Nephron (organoid): ENCODE data around the gene PCDHGA6.
"Not testable (repeated sequence)": the region's sequence is repeated elsewhere in the genome, so short reads cannot be mapped to it uniquely, and the experiment has no call there.

Experiments used
- H3K27ac Mint-ChIP-seq, 3 experiments: 2 replicates each; pipeline ENCODE4 v1.8.0; 2020; ENCODE audit warnings: mixed read lengths in 3 of 3, mild to moderate bottlenecking in 2 of 3, moderate library complexity in 1 of 3
- H3K27me3 Mint-ChIP-seq: 2 replicates; pipeline ENCODE4 v1.8.0; 2021; ENCODE audit warnings: low read depth, mild to moderate bottlenecking, moderate library complexity, mixed read lengths
- H3K36me3 Mint-ChIP-seq: 2 replicates; pipeline ENCODE4 v1.8.0; 2020; ENCODE audit warnings: low read depth, mixed read lengths
- H3K4me1 Mint-ChIP-seq: 2 replicates; pipeline ENCODE4 v1.8.0; 2020; ENCODE audit warnings: mixed read lengths
- H3K4me3 Mint-ChIP-seq, 3 experiments: 2 replicates each; pipeline ENCODE4 v1.8.0; 2020; ENCODE audit warnings: mild to moderate bottlenecking in 3 of 3, mixed read lengths in 3 of 3, moderate library complexity in 2 of 3
- H3K9me3 Mint-ChIP-seq: 2 replicates; pipeline ENCODE4 v1.8.0; 2020; ENCODE audit warnings: mixed read lengths
- CTCF ChIP-seq, 3 experiments: fragments of 200-600 bp; sonication (generic); IDR thresholded peaks; one replicate each; pipeline ENCODE4 v1.5.0; 2021; ENCODE audit warnings: antibody characterized with exemption in 3 of 3; ENCODE audit not compliant: unreplicated experiment in 3 of 3

Gene PCDHGA6

GRCh38 chr5:141366016-141366896 is 7.4 kb upstream of the PCDHGA6 start:
- H3K36me3 Mint-ChIP-seq, result peaks cover 32% of the 10 kb centered on the region
- no peak for TF ChIP-seq CTCF (IDR thresholded peaks at IDR 0.05; ENCODE audit: unreplicated experiment in 3 of 3)
- H3K27me3 Mint-ChIP-seq, result no peaks in the 10 kb centered on the region
- no peak overlapping the region for H3K27ac Mint-ChIP-seq
- H3K9me3 Mint-ChIP-seq, result peaks cover 66% of the 10 kb centered on the region
- no peak overlapping the region for H3K4me3 Mint-ChIP-seq
- no peaks in the 10 kb centered on the region for H3K4me1 Mint-ChIP-seq

GRCh38 chr5:141369994-141370848 is 3.5 kb upstream of the PCDHGA6 start, which contains the start of gene PCDHGB3:
Gene PCDHGB3, plus strand, starts transcription at chr5:141370242. Its CDS starts 153 bp downstream, at chr5:141370395.
- no peak within 1 kb of the TSS for H3K27ac Mint-ChIP-seq
- peaks cover 62% of the 10 kb centered on the region for H3K9me3 Mint-ChIP-seq
- H3K27me3 Mint-ChIP-seq, result no peaks in the 10 kb centered on the region
- TF ChIP-seq CTCF (IDR thresholded peaks at IDR 0.05; ENCODE audit: unreplicated experiment in 3 of 3), result no peak
- H3K36me3 Mint-ChIP-seq, result peaks cover 36% of the 10 kb centered on the region
- H3K4me3 Mint-ChIP-seq, result no peak within 1 kb of the TSS
- H3K4me1 Mint-ChIP-seq, result no peaks in the 10 kb centered on the region

DNA sequence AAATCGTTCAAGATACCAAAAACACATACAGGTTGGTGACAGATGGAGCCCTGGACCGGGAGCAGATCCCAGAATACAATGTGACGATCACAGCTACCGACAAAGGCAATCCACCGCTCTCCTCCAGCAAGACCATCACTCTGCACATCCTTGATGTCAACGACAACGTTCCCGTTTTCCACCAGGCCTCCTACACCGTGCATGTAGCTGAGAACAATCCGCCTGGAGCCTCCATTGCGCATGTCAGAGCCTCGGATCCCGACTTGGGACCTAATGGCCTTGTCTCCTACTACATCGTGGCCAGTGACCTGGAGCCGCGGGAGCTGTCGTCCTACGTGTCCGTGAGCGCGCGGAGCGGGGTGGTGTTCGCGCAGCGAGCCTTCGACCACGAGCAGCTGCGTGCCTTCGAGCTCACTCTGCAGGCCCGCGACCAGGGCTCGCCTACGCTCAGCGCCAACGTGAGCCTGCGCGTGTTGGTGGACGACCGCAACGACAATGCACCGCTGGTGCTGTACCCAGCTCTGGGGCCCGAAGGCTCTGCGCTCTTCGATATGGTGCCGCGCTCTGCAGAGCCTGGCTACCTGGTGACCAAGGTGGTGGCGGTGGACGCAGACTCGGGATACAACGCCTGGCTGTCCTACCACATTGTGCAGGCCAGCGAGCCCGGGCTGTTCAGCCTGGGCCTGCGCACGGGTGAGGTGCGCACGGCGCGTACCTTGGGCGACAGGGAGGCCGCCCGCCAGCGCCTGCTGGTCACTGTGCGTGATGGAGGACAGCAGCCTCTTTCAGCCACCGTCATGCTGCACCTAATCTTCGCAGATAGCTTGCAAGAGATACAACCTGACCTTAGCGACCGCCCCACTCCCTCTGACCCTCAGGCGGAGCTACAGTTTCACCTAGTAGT is 1.9 kb upstream of the PCDHGA6 start:
- TF ChIP-seq CTCF (IDR thresholded peaks at IDR 0.05; ENCODE audit: unreplicated experiment in 3 of 3), result no peak
- Mint-ChIP-seq H3K9me3 (peaks cover 61% of the 10 kb centered on the region), H3K36me3 (peaks cover 34% of the 10 kb centered on the region), H3K4me3 (no peak overlapping the region), H3K27me3 (no peaks in the 10 kb centered on the region), H3K27ac (no peak overlapping the region), H3K4me1 (no peaks in the 10 kb centered on the region)

DNA sequence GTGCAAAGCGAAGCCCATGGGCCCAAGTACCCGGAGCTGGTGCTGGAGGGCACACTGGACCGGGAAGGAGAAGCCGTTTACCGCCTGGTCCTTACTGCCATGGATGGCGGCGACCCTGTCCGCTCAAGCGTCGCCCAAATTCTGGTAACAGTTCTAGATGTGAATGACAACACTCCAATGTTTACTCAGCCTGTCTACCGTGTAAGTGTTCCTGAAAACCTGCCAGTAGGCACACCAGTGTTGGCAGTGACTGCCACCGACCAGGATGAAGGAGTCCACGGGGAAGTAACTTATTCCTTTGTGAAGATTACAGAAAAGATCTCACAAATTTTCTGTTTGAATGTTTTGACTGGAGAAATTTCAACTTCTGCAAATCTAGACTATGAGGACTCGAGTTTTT is 936 bp downstream of the PCDHGA6 start:
- no peak for TF ChIP-seq CTCF (IDR thresholded peaks at IDR 0.05; ENCODE audit: unreplicated experiment in 3 of 3)
- Mint-ChIP-seq H3K36me3 (peaks cover 36% of the 10 kb centered on the region), H3K27ac (no peak overlapping the region), H3K9me3 (peaks cover 63% of the 10 kb centered on the region), H3K4me1 (no peaks in the 10 kb centered on the region), H3K27me3 (no peaks in the 10 kb centered on the region), H3K4me3 (no peak overlapping the region)

GRCh38 chr5:141375444-141376155 is 1.9 kb downstream of the PCDHGA6 start:
- not testable (repeated sequence) for H3K4me3 Mint-ChIP-seq, H3K27me3 Mint-ChIP-seq, H3K27ac Mint-ChIP-seq, H3K4me1 Mint-ChIP-seq
- peaks cover 62% of the 10 kb centered on the region for H3K9me3 Mint-ChIP-seq
- H3K36me3 Mint-ChIP-seq, result peaks cover 30% of the 10 kb centered on the region
